Naive B cell (primary cell): ENCODE results near the gene CSMD2. TPM values are rescaled to one million over a fixed set of nuclear protein-coding genes. Genes with fewer than 3 reads are reported as not detected.

Source experiments
- ATAC-seq, 2 donors: fragments of 150-1000 bp; cut with Tn5 transposase; 2 replicates each; pipeline ENCODE4 v1.10.0; 2021; ENCODE audit warnings: low read depth in 2 of 2, mild to moderate bottlenecking in 2 of 2, moderate library complexity in 2 of 2
- DNase-seq: peaks from one replicate; pipeline ENCODE4 v3.0.0; 2022
- H3K27ac Mint-ChIP-seq, 6 donors: one replicate each; pipeline ENCODE4 v1.8.0; 2020 to 2022; ENCODE audit warnings: mild to moderate bottlenecking in 6 of 6, mixed read lengths in 6 of 6, moderate library complexity in 5 of 6, inconsistent platforms in 2 of 6
- H3K27me3 Mint-ChIP-seq, 3 donors: one replicate each; pipeline ENCODE4 v1.8.0; 2021 to 2022; ENCODE audit warnings: mixed read lengths in 3 of 3, mild to moderate bottlenecking in 1 of 3
- H3K36me3 Mint-ChIP-seq, 2 donors: one replicate each; pipeline ENCODE4 v1.8.0; 2020 to 2022; ENCODE audit warnings: mixed read lengths in 2 of 2, inconsistent platforms in 1 of 2, mild to moderate bottlenecking in 1 of 2
- H3K4me1 Mint-ChIP-seq, 3 donors: one replicate each; pipeline ENCODE4 v1.8.0; 2020 to 2022; ENCODE audit warnings: mixed read lengths in 3 of 3, inconsistent platforms in 1 of 3, mild to moderate bottlenecking in 1 of 3, moderate library complexity in 1 of 3
- H3K4me3 Mint-ChIP-seq, 8 donors: one replicate each; pipeline ENCODE4 v1.8.0; 2020 to 2022; ENCODE audit warnings: mild to moderate bottlenecking in 8 of 8, mixed read lengths in 8 of 8, moderate library complexity in 8 of 8, inconsistent platforms in 2 of 8
- H3K9me3 Mint-ChIP-seq, 7 donors: one replicate each; pipeline ENCODE4 v1.8.0; 2020 to 2022; ENCODE audit warnings: mixed read lengths in 7 of 7, mild to moderate bottlenecking in 5 of 7, inconsistent platforms in 2 of 7, moderate library complexity in 1 of 7
- polyA plus RNA-seq, 6 donors: library from polyadenylated mRNA; unstranded; fragments of 300-500 nt; fragmentation: Illumina TruSeq; gene quantifications; one replicate each; pipeline ENCODE4 v1.2.3, GENCODE V29; 2021; ENCODE audit warnings: low read depth in 6 of 6

Gene CSMD2
- polyA plus RNA-seq, 6 donors from 2014 or later, result not detected

GRCh38 chr1:34167389-34167788 lies 2.4 kb upstream of the CSMD2 start:
- H3K9me3 Mint-ChIP-seq, result peaks cover 0 to 5% (median 0%) of the 10 kb centered on the region in 7 donors
- ATAC-seq (no peak), DNase-seq (no peak)
- no peak overlapping the region for H3K4me3 Mint-ChIP-seq
- peaks cover 56 to 76% (median 62%) of the 10 kb centered on the region in 3 donors for H3K27me3 Mint-ChIP-seq
- peaks cover 7 to 11% (median 8%) of the 10 kb centered on the region in 3 donors for H3K4me1 Mint-ChIP-seq
- H3K27ac Mint-ChIP-seq, result no peak overlapping the region
- no peaks in the 10 kb centered on the region for H3K36me3 Mint-ChIP-seq

DNA sequence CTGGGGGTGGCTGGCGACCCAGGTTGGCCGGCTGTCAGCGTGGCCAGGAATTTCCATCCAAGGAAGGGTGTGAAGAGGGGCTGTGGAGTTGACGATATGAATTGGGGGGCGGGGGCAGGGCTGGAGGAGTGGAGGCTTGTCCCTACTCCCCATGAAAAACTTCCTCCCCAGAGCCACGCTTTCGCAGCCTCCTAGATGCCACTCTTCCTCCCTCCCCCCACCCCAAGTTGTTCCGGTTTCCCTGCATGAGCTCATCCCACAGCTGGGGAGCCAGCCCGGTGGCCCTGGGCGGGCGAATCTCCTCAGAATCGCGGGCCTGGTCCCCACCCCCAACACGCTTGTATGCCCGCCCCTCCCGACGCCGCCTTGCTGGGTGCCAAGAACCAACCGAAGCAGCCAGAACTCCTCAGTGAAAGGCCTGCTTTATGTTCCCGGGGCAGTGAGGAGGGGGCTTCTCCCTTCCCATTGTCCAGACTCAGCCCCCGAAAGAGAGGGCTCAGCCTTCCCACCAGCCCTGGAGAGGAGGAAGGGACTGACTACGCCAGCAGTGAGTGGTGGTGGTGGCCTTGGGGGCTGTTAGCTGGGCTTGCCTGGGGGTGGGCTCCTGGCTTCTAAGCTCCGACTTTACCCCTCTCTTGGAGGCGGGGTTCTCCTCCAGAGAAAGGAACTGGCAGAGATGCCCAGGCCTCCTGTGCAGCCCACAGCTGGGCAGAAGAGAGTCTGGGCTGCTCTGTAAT lies 1.8 kb upstream of the CSMD2 start:
- no peak for DNase-seq
- Mint-ChIP-seq H3K9me3 (peaks cover 0 to 5% (median 0%) of the 10 kb centered on the region in 7 donors), H3K27me3 (peaks cover 59 to 79% (median 64%) of the 10 kb centered on the region in 3 donors), H3K36me3 (no peaks in the 10 kb centered on the region), H3K27ac (no peak overlapping the region), H3K4me3 (no peak overlapping the region), H3K4me1 (peaks cover 7 to 12% (median 8%) of the 10 kb centered on the region in 3 donors)
- ATAC-seq, result no peak

DNA sequence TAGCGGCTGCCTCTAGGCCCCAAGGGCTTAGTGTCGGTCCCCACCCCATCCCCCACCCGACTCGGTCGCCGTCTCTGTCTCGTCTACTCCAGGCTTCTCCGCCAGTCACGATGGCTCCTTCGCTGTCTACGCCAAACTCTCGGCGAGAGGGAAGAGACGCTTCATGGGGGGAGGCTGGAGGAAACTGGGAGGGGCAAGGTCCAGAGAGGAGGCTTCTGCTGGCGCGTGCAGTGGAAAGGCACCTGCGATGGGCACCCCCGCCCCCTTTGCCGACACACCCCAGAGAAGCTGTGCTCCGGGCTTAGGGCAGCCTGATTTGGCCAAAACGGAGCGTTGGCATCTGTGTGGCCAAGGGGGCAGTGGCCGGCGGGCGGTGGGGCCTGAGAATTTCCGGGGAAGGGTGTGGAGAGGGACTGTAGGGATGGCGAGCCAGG lies 1.2 kb upstream of the CSMD2 start:
- Mint-ChIP-seq H3K36me3 (peaks cover 0 to 5% of the 10 kb centered on the region in 2 donors), H3K9me3 (peaks cover 0 to 5% (median 2%) of the 10 kb centered on the region in 7 donors), H3K4me1 (peaks cover 7 to 12% (median 8%) of the 10 kb centered on the region in 3 donors), H3K27me3 (peaks cover 62 to 82% (median 66%) of the 10 kb centered on the region in 3 donors), H3K4me3 (no peak overlapping the region), H3K27ac (no peak overlapping the region)
- DNase-seq (no peak), ATAC-seq (no peak)

DNA sequence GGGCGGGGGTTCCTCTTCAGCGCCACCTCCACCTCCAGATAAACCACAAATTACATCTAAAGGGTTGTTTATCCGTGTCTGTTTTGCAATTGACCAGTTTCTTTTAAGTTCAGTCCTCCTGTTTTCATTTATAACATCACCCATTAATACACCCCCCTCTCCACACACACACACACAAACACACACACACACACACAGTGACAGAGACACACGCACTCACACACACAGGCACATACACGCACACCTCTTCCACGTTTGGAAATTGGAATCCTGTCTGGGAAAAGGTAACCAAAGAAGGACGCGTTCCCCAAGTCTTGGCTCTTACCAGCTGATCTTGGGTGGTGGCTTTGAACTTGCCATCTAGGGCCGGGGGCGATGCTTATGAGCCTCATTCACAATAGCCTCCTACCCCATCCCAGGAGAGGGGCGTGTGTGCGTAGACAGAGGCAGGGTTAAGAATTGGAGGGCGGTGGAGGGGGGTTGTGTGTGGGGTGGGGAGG lies 442 bp upstream of the CSMD2 start:
- Mint-ChIP-seq H3K4me1 (peaks cover 7 to 12% (median 8%) of the 10 kb centered on the region in 3 donors), H3K9me3 (peaks cover 0 to 5% (median 2%) of the 10 kb centered on the region in 7 donors), H3K4me3 (peak overlapping the region in 4 of 8 donors; percentile 17 to 77 (median 24)), H3K27ac (no peak overlapping the region), H3K27me3 (peaks cover 62 to 82% (median 66%) of the 10 kb centered on the region in 3 donors), H3K36me3 (peaks cover 0 to 10% of the 10 kb centered on the region in 2 donors)
- DNase-seq (no peak), ATAC-seq (no peak)

DNA sequence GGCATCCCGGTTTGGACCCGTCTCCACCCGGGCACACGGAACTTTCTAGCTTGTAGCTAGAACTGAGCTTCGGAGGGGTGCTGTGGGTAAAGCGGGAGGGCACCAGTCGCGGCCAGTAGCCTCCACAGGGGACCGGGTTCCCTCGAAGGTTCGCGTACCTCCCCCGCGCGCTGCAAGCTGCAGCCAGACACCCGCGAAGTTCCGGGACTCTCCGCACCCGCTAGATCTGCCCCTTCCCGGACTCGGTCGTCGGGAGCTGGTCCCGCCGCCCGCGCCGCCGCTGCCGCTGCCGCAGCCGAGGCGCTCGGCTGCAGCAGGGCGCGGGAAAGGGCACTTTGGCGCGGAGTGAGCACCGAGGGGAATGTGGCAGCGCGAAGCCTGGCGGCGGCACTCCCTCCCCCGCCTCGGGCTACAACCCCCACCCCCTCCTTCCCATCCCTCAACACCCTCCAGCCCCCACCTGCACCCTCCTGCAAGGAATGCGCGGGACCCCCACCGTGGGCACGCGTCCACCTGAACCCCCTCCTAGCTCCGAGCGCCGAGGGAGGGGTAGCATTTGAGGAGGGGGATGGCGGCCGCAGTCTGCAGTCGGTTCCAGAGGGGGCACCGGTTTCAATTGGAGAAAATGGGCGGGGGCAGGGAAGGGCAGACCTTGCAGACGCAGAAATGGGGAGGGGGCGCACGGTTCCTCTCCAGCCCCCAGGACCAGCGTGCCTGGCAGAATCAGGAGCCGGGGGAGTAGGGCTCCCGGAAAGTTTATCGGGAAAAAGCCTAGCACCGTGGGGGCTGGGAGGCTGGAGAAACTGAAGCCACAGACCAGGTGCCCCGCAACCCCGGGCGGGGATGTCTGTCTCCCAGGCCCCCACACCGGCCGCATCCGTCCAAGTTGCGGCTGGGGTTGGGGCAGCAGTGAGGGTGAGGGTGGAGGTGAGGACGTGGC lies 968 bp downstream of the CSMD2 start:
- peaks cover 7 to 12% (median 8%) of the 10 kb centered on the region in 3 donors for H3K4me1 Mint-ChIP-seq
- peak overlapping the region in 2 of 8 donors; percentile 54 for H3K4me3 Mint-ChIP-seq
- H3K27me3 Mint-ChIP-seq, result peaks cover 57 to 79% (median 66%) of the 10 kb centered on the region in 3 donors
- ATAC-seq (no peak), DNase-seq (no peak)
- H3K27ac Mint-ChIP-seq, result no peak overlapping the region
- peaks cover 0 to 5% (median 1%) of the 10 kb centered on the region in 7 donors for H3K9me3 Mint-ChIP-seq
- H3K36me3 Mint-ChIP-seq, result peaks cover 0 to 10% of the 10 kb centered on the region in 2 donors

DNA sequence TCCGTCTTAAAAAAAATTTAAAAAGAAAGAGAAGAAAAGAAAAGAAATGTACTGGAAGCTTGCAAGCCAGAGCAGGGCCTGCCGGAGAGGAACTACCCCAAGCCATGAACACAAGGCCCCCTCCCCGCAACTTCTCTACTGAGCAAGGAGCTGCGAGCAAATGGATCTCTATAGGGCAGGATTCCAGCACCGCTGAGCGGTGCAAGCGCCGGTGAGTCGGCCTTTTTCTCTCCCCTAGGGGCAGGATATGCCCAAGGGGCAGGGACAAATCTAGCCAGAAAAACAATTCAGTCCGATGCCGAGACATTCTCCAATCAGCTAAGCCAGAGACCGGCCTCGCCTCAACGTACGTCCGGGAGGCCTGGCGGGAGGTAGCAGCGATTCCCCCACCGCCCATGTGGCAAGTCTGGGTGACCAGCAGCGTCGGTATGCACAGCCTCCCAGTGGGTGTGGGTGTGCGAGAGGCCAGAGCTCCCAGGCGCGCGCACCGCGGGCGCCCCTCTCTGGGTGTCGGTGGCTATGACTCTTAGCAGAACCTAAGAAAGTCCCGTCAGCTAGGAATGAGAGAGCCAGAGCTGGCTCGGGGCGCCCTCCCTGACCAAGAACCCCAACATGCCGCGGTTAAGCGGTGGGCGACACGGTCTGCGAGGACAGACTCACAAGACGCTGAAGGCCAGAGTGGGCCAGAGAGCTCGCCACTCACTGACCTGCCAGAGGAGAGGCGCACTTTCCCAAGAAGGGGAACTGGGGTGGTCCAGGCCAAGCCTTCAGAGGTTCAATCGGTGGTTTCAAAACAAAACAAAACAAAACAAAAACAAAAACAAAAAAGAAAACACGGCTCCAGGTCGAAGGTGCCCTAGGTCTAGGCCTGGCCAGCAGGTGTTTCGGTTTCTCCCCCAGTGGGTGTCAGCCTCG lies 1.9 kb downstream of the CSMD2 start:
- peaks cover 48 to 71% (median 63%) of the 10 kb centered on the region in 3 donors for H3K27me3 Mint-ChIP-seq
- peaks cover 0 to 10% of the 10 kb centered on the region in 2 donors for H3K36me3 Mint-ChIP-seq
- peak overlapping the region in 6 of 8 donors; percentile 39 to 61 (median 49) for H3K4me3 Mint-ChIP-seq
- peaks cover 7 to 12% (median 8%) of the 10 kb centered on the region in 3 donors for H3K4me1 Mint-ChIP-seq
- peak overlapping the region in 1 of 6 donors; percentile 52 for H3K27ac Mint-ChIP-seq
- ATAC-seq (no peak), DNase-seq (no peak)
- peaks cover 0 to 5% (median 1%) of the 10 kb centered on the region in 7 donors for H3K9me3 Mint-ChIP-seq

DNA sequence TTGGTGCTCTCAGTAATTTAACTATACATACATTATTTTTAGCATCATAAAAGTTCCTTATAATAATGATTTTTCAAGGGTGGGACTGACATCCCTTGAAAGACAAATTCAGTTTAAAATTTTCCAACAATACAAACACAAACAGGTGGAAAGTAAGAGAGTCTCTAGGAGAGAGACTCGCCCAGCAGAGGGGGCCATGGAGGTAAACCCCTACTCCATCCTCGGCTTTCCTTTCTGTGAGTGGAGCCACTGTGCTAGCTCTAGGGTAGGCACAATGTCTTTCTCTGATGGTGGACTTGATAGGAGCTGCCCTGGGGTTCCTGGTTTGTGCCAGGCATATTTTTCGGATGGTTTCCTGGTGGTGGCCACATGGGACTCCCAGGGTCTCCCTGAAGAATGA lies 8.3 kb downstream of the CSMD2 start:
- H3K4me3 Mint-ChIP-seq, result no peak overlapping the region
- ATAC-seq, result no peak

GRCh38 chr1:34155860-34156259 lies 9.2 kb downstream of the CSMD2 start:
- ATAC-seq (no peak), DNase-seq (no peak)
- Mint-ChIP-seq H3K36me3 (peaks cover 0 to 1% of the 10 kb centered on the region in 2 donors), H3K4me1 (no peaks in the 10 kb centered on the region), H3K4me3 (no peak overlapping the region), H3K27ac (no peak overlapping the region), H3K9me3 (peaks cover 0 to 6% (median 2%) of the 10 kb centered on the region in 7 donors), H3K27me3 (peaks cover 39 to 63% (median 53%) of the 10 kb centered on the region in 3 donors)

More for the DNA sequence above, 8.3 kb downstream of the CSMD2 start:
- H3K27ac Mint-ChIP-seq, result no peak overlapping the region
- no peak for DNase-seq
- peaks cover 0 to 10% of the 10 kb centered on the region in 2 donors for H3K36me3 Mint-ChIP-seq
- no peaks in the 10 kb centered on the region for H3K4me1 Mint-ChIP-seq
- peaks cover 0 to 10% (median 1%) of the 10 kb centered on the region in 7 donors for H3K9me3 Mint-ChIP-seq
- H3K27me3 Mint-ChIP-seq, result peaks cover 48 to 66% (median 55%) of the 10 kb centered on the region in 3 donors

- Mint-ChIP-seq H3K36me3 (no peaks in the 10 kb centered on the region), H3K27ac (no peak overlapping the region), H3K27me3 (peaks cover 27 to 46% (median 43%) of the 10 kb centered on the region in 3 donors), H3K9me3 (peaks cover 0 to 6% (median 2%) of the 10 kb centered on the region in 7 donors), H3K4me1 (no peaks in the 10 kb centered on the region), H3K4me3 (no peak overlapping the region)
- ATAC-seq, result no peak
- no peak for DNase-seq
Measured at GRCh38 chr1:34153246-34153645, 11.8 kb downstream of the CSMD2 start.

GRCh38 chr1:34149501-34149900 lies 15.5 kb downstream of the CSMD2 start:
- no peak for ATAC-seq
- H3K9me3 Mint-ChIP-seq, result peaks cover 0 to 2% (median 0%) of the 10 kb centered on the region in 7 donors
- no peaks in the 10 kb centered on the region for H3K36me3 Mint-ChIP-seq
- no peaks in the 10 kb centered on the region for H3K4me1 Mint-ChIP-seq
- no peak overlapping the region for H3K4me3 Mint-ChIP-seq
- H3K27me3 Mint-ChIP-seq, result peaks cover 16 to 49% (median 45%) of the 10 kb centered on the region in 3 donors
- DNase-seq, result no peak
- H3K27ac Mint-ChIP-seq, result no peak overlapping the region

DNA sequence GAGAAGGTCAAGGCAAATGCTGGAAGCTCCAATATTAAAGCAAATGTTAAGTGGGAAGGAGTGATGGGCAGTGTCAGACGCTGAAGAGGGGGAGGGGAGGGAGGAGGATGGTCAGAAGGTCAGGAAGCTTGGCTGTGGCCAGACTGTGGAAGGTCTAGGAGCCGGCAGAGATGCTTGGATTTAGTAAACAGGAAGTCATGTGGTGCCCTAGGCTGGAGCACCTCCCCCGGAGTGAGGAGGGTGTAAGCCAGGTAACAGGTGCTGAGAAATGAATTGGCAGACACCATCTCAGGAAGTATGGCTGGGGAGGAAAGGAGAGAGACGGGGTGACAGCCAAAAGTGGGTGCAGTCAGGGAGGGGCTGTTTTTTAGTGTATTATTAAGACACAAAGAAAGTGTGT lies 17.7 kb downstream of the CSMD2 start:
- no peaks in the 10 kb centered on the region for H3K4me1 Mint-ChIP-seq
- no peaks in the 10 kb centered on the region for H3K36me3 Mint-ChIP-seq
- H3K4me3 Mint-ChIP-seq, result no peak overlapping the region
- no peak overlapping the region for H3K27ac Mint-ChIP-seq
- no peak for ATAC-seq
- peaks cover 0 to 2% (median 0%) of the 10 kb centered on the region in 7 donors for H3K9me3 Mint-ChIP-seq
- no peak for DNase-seq
- H3K27me3 Mint-ChIP-seq, result peaks cover 3 to 30% (median 29%) of the 10 kb centered on the region in 3 donors

- no peak for ATAC-seq
- Mint-ChIP-seq H3K27me3 (peaks cover 8 to 27% (median 21%) of the 10 kb centered on the region in 3 donors), H3K36me3 (no peaks in the 10 kb centered on the region), H3K9me3 (peaks cover 0 to 8% (median 0%) of the 10 kb centered on the region in 7 donors), H3K4me1 (peaks cover 0 to 4% (median 2%) of the 10 kb centered on the region in 3 donors), H3K4me3 (no peak overlapping the region), H3K27ac (no peak overlapping the region)
- no peak for DNase-seq
Measured at GRCh38 chr1:34144766-34145165, 20.3 kb downstream of the CSMD2 start.
